ENCODE data around the gene RBFOX1.

RBFOX1 gene

DNA sequence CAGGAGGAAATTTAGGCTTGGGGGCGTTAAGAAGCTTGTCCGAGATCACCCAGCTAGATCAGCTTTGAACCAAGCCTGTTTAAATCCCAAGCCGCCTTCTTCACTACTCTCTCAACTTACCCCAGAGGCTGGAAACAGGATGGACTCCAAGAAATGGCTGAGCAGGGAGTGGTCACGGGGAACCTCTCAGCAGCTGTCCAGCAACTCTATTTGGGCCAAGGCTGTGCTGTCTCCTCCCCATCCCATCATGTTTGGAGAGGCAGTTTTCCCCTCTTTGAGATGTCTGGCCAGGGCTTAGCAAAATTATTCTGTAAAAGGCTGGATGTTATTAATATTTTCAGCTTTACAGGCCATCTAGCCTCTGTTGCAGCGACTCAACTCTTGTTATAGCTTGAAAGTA, 305.7 kb downstream of the RBFOX1 start:
- H3K4me3 ChIP-seq (replicated peaks in 1 of 2; ENCODE audit: low read depth in 2 of 2, low read length in 2 of 2) = no peak overlapping the region
- DNase-seq (ENCODE audit: low read depth in 2 of 2) = no peak
- no peak for TF ChIP-seq CTCF (IDR thresholded peaks at IDR 0.05; ENCODE audit: low read depth, low read length)

- TF ChIP-seq CTCF (IDR thresholded peaks at IDR 0.05; ENCODE audit: low read depth, low read length) = no peak
- no peak overlapping the region for H3K4me3 ChIP-seq (replicated peaks in 1 of 2; ENCODE audit: low read depth in 2 of 2, low read length in 2 of 2)
- no peak for DNase-seq (ENCODE audit: low read depth in 2 of 2)
These were observed 307.7 kb downstream of the RBFOX1 start for GRCh38 chr16:7640334-7640733.

- H3K4me3 ChIP-seq (replicated peaks in 1 of 2; ENCODE audit: low read depth in 2 of 2, low read length in 2 of 2) = no peak overlapping the region
- TF ChIP-seq CTCF (IDR thresholded peaks at IDR 0.05; ENCODE audit: low read depth, low read length) = no peak
- DNase-seq (ENCODE audit: low read depth in 2 of 2) = no peak
These were observed 311.5 kb downstream of the RBFOX1 start for GRCh38 chr16:7644176-7644575.

DNA sequence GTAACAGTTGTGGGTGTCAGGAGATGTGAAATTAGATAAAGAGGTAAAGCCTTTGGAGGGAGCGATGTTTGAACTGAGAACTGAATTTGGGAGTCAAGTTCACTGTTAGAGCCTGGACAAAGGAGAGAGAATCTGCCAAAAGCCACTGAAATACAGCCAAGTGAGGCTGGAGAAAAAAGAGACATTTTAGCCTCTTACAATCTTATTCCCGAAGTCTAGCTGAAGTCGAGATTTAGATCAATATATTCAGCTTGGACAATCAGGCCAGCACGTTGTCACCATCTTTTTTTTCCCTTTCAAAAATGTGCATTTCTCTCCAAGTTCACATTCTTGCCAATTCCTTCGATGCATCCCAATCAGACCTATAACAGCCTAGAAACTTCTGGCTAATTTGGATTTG, 312.2 kb downstream of the RBFOX1 start:
- DNase-seq (ENCODE audit: low read depth in 2 of 2) = no peak
- H3K4me3 ChIP-seq (replicated peaks in 1 of 2; ENCODE audit: low read depth in 2 of 2, low read length in 2 of 2) = no peak overlapping the region
- TF ChIP-seq CTCF (IDR thresholded peaks at IDR 0.05; ENCODE audit: low read depth, low read length) = no peak

GRCh38 chr16:7646821-7647500, 314.3 kb downstream of the RBFOX1 start:
- no peak for TF ChIP-seq CTCF (IDR thresholded peaks at IDR 0.05; ENCODE audit: low read depth, low read length)
- H3K4me3 ChIP-seq (replicated peaks in 1 of 2; ENCODE audit: low read depth in 2 of 2, low read length in 2 of 2) = no peak overlapping the region
- DNase-seq (ENCODE audit: low read depth in 2 of 2) = no peak

DNA sequence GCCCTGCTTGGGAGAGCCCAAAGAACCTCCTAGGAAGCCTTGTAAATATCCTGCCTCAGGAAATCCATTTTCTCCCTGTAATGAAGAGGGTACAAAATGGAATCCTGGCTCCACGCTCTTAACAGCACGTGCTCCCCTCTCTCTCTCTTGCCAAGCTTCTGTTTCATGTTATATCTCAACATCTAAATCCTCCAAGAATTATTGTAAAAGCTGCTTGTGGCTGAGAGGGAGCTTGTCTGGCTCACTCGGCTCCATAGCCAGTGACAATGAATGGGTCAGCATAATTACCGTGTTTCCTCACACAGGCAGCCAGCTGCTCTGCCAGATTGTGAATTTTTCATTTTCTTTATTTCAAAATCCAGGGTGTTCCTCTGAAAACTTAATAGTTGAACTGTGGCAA, 317.8 kb downstream of the RBFOX1 start:
- TF ChIP-seq CTCF (IDR thresholded peaks at IDR 0.05; ENCODE audit: low read depth, low read length) = no peak
- DNase-seq (ENCODE audit: low read depth in 2 of 2) = no peak

More for the DNA sequence above, 317.8 kb downstream of the RBFOX1 start:
- H3K4me3 ChIP-seq (replicated peaks in 1 of 2; ENCODE audit: low read depth in 2 of 2, low read length in 2 of 2) = no peak overlapping the region
